Brain microvascular endothelial cell (primary cell): ENCODE results near the gene CAT.

Source experiments
- DNase-seq: peaks from one replicate; pipeline ENCODE4 v3.0.0-alpha.2; 2020
- H3K27ac ChIP-seq: fragments of 250-450 bp; sonication (Bioruptor Pico); 2 replicates; pipeline ENCODE4 v1.5.1; 2020; ENCODE audit warnings: mild to moderate bottlenecking, moderate library complexity
- H3K27me3 ChIP-seq: fragments of 250-450 bp; sonication (Bioruptor Pico); replicated peaks from 2 replicates; pipeline ENCODE4 v1.5.1; 2020; ENCODE audit warnings: mild to moderate bottlenecking
- H3K36me3 ChIP-seq: fragments of 250-450 bp; sonication (Bioruptor Pico); replicated peaks from 2 replicates; pipeline ENCODE4 v1.5.1; 2020; ENCODE audit warnings: mild to moderate bottlenecking
- H3K4me3 ChIP-seq: 2 replicates; pipeline ENCODE4 v1.5.1; 2011; ENCODE audit warnings: low read depth, mild to moderate bottlenecking, control low read depth, low read length, moderate library complexity
- in situ Hi-C: cut with HindIII; loops from 2 replicates; pipeline ENCODE4 v1.10.0; 2017; ENCODE audit warnings: low sequenced_read_pairs, low pct_ligation_motif_present
- TF ChIP-seq, protein P1 (sequence below): IDR thresholded peaks from 2 replicates; pipeline ENCODE4 v1.5.1; 2011; ENCODE audit warnings: low read depth, mild to moderate bottlenecking, moderate library complexity, low read length, control low read depth, inconsistent platforms; ENCODE audit errors: missing control alignments

CAT gene

DNA sequence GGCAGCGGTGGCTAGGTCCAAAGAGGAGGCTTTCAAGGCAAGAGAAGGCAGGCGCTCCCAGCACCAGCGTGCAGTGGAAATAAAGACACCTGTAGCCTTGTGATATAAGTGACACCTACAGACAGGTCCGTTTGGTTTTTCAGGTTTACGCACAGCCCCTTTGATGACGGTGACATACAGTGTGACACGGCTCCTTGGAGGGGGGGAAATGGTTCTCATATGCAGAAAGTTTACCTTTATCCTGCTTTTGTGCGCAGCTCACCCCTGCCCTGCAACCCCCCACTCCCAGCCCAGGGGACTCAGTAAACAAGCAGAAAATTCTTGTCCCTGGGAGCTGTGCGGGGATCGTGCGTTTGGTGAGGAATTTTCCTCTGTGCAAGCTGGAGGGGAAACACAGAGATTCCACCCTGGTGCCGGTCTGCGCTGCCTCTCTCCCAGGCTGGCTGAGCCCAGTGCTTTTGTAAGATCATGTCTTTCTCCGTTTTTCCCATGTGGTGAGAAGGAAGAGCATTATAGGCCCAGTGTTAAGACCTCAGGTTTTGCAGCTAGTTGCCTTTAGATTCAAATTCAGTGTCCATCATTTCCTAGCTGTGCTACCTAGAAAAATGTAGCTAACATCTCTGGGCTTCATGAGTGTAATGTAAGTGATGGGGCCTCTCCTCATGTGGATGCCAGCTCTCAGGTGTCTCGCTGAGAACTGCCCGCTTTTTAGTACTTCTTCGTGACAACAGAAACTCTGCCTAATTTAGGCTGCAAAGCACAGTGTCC lies 75.1 kb downstream of the CAT start, which contains the start of gene ELF5:
ELF5 (minus strand) TSS at position 113 of the 768 bp plus-strand sequence. CDS start 8,045 bp downstream, outside the sequence.
- in situ Hi-C loops, result no loop called here
- Histone ChIP-seq H3K27ac (no peak within 1 kb of the TSS), H3K27me3 (no peaks in the 10 kb centered on the region), H3K4me3 (no peak within 1 kb of the TSS), H3K36me3 (no peaks in the 10 kb centered on the region)
- TF ChIP-seq, protein P1, sequence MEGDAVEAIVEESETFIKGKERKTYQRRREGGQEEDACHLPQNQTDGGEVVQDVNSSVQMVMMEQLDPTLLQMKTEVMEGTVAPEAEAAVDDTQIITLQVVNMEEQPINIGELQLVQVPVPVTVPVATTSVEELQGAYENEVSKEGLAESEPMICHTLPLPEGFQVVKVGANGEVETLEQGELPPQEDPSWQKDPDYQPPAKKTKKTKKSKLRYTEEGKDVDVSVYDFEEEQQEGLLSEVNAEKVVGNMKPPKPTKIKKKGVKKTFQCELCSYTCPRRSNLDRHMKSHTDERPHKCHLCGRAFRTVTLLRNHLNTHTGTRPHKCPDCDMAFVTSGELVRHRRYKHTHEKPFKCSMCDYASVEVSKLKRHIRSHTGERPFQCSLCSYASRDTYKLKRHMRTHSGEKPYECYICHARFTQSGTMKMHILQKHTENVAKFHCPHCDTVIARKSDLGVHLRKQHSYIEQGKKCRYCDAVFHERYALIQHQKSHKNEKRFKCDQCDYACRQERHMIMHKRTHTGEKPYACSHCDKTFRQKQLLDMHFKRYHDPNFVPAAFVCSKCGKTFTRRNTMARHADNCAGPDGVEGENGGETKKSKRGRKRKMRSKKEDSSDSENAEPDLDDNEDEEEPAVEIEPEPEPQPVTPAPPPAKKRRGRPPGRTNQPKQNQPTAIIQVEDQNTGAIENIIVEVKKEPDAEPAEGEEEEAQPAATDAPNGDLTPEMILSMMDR, result no peak
- DNase-seq, result no peak

DNA sequence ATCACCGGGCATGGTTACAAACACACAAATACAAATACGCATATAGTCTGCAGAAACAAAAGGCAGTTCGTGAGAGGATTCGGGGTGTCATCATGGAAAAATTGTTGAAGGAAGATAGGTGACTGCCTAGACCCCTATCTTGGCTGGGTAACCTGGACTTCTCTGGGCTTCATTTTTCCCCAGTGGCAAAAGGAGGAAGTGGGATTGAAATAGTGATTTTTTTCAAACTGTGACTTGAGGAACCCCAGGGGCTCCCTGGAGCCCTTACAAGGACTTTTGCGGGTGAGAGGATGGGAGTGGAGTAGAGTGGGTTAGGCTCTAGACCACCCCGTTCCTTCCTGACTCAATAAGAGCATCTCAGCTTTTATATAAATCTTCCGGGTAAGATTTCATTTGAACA lies 75.9 kb downstream of the CAT start:
- no peak for DNase-seq
- H3K36me3 ChIP-seq, result no peaks in the 10 kb centered on the region
- H3K27ac ChIP-seq, result no peak overlapping the region
- H3K27me3 ChIP-seq, result no peaks in the 10 kb centered on the region
- in situ Hi-C loops, result no loop called here
- TF ChIP-seq, protein P1, result peak; percentile 34
- no peak overlapping the region for H3K4me3 ChIP-seq

DNA sequence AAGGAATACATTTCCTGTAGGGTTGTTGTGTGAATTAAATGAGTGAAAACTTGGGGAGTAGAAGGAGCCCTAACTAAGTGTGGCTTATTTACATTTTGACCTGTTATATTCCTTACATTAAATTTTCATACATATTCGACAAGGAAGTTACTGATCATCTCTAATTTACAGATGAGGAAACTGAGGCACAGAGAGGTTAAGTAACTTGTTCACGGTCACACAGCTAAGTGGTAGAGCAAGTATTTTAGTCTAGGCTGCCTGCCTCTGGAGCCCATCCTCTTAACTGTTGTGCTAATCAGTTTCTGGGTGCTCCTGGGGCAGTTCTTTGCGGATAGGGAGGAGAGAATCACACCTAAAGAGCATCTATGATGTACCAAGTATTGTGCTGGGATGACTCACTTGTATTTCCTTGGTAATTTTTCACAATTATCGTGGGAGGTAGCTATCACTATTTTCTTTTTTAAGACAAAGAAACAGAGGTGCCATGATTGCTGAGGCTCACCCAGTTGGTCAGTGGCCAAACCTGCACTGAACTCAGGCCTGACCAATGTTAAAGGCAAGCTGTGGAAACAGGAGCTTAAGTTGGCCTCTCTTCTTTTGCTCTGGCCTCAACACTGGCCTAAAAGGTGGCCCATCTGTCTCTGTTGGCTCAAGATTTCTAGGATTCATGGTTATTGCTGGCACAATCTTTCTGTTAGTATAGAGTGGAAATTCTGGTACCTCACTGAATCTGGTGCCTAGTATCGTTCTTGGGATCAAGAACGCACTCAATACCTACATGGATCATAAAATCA lies 77.7 kb downstream of the CAT start:
- no peak for DNase-seq
- TF ChIP-seq, protein P1, result no peak
- in situ Hi-C loops, result no loop called here
- H3K4me3 ChIP-seq, result no peak overlapping the region
- H3K27ac ChIP-seq, result no peak overlapping the region
- no peaks in the 10 kb centered on the region for H3K27me3 ChIP-seq
- no peaks in the 10 kb centered on the region for H3K36me3 ChIP-seq

DNA sequence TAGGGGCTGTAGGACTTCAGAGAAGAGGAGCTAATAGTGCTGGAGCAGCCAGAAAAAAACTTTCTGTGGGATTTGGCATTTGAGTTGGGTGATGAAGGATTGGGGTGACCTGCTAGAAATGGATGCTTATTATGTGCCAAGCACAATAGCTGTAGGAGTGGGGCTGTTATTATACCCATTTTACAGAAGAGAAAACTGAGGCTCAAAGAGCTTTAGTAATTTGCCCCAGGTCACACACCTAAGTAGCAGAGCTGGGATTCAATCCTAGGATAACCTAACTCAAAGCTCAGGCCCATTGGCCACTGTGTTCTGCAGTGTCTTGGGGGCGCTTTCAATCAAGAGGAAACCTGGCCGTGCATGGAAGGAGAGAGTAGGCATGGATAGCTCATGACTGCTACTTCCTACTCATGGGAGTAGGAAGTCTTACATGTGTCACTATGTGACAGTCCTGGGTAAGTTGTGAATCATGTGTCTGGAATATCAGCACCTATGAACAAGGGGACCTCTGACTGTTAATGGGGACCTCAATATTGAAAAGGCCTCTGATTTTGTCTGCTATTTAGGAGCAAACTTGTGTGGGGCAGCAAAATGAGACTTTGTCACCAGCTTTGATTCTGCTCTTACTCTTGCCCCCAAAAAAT lies 81.0 kb downstream of the CAT start:
- Histone ChIP-seq H3K27me3 (no peaks in the 10 kb centered on the region), H3K27ac (no peak overlapping the region), H3K36me3 (no peaks in the 10 kb centered on the region), H3K4me3 (no peak overlapping the region)
- TF ChIP-seq, protein P1, result no peak
- in situ Hi-C loops, result no loop called here
- no peak for DNase-seq

DNA sequence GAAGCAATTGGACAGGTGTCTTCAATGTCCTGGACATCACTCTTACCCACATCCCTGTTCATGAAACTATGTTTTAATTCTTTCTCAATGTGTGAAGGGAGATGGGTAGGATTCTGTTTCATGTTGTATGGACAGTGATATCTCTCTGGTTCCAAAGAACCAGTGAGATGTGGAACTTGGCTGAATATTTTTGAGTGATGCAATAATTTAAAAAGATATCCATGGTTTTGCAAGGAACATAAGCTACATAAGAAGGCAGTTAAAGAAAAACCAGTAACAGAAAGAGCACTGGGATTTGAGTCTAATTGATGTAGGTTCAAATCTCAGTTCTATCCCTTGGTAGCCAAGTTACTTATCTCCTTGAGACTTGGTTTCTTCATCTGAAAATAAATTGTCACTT lies 82.5 kb downstream of the CAT start:
- Histone ChIP-seq H3K36me3 (no peaks in the 10 kb centered on the region), H3K27ac (no peak overlapping the region), H3K4me3 (no peak overlapping the region), H3K27me3 (no peaks in the 10 kb centered on the region)
- TF ChIP-seq, protein P1, result no peak
- in situ Hi-C loops, result no loop called here
- no peak for DNase-seq
